Activated CD4-positive, alpha-beta T cell treated with anti-CD3 and anti-CD28 coated beads, Interleukin-2, amount 10 ng/mL, durations not matched to agents 7 days and 5 days (primary cell): ENCODE data around the gene SLC36A4. TPM values are rescaled to one million over a fixed set of nuclear protein-coding genes. Genes with fewer than 3 reads are reported as not detected.
"Not testable (repeated sequence)": the region's sequence is repeated elsewhere in the genome, so short reads cannot be mapped to it uniquely, and the experiment has no call there.

Source experiments
- CTCF ChIA-PET: fragments of 350-600 bp; sonication (Branson Sonifier 250); formaldehyde crosslinking; loops from one replicate; lab custom pipeline; 2021; ENCODE audit warnings: antibody characterized with exemption; lab: Charles Lee
- POLR2A ChIA-PET: fragments of 350-600 bp; sonication (Branson Sonifier 250); formaldehyde crosslinking; loops from one replicate; lab custom pipeline; 2021; ENCODE audit warnings: antibody characterized with exemption; lab: Charles Lee
- DNase-seq: peaks from one replicate; pipeline ENCODE4 v3.0.0-alpha.2; 2020
- H3K27ac Mint-ChIP-seq: one replicate; pipeline ENCODE4 v1.8.0; 2021; ENCODE audit warnings: mild to moderate bottlenecking, moderate library complexity, mixed read lengths
- H3K27me3 Mint-ChIP-seq: one replicate; pipeline ENCODE4 v1.8.0; 2021; ENCODE audit warnings: mixed read lengths
- H3K36me3 Mint-ChIP-seq: one replicate; pipeline ENCODE4 v1.8.0; 2021; ENCODE audit warnings: low read depth, mixed read lengths
- H3K4me1 Mint-ChIP-seq: one replicate; pipeline ENCODE4 v1.8.0; 2021; ENCODE audit warnings: mixed read lengths
- H3K4me3 Mint-ChIP-seq: one replicate; pipeline ENCODE4 v1.8.0; 2021; ENCODE audit warnings: mild to moderate bottlenecking, moderate library complexity, mixed read lengths
- H3K9me3 Mint-ChIP-seq: one replicate; pipeline ENCODE4 v1.8.0; 2021; ENCODE audit warnings: mixed read lengths
- total RNA-seq, 2 experiments: library from RNA; stranded (reverse); gene quantifications; one replicate each; pipeline ENCODE4 v1.2.3, GENCODE V29; 2021

Gene SLC36A4
- total RNA-seq, 2 experiments from 2014 or later = 10.8 to 11.4 TPM

- peaks cover 14% of the 10 kb centered on the region for H3K36me3 Mint-ChIP-seq
- H3K4me3 Mint-ChIP-seq = no peak overlapping the region
- ChIA-PET POLR2A (no interaction called here), CTCF (interaction anchor here (0.6 kb wide), 2 partner anchors 40 to 607 kb away, joined by 4 to 6 read pairs; no protein-coding TSS in a partner anchor)
- H3K27ac Mint-ChIP-seq = no peak overlapping the region
- no peaks in the 10 kb centered on the region for H3K4me1 Mint-ChIP-seq
- H3K27me3 Mint-ChIP-seq = no peaks in the 10 kb centered on the region
- H3K9me3 Mint-ChIP-seq = peaks cover 13% of the 10 kb centered on the region
- DNase-seq = no peak
Observed at GRCh38 chr11:93188726-93189125, 9.1 kb downstream of the SLC36A4 start.

DNA sequence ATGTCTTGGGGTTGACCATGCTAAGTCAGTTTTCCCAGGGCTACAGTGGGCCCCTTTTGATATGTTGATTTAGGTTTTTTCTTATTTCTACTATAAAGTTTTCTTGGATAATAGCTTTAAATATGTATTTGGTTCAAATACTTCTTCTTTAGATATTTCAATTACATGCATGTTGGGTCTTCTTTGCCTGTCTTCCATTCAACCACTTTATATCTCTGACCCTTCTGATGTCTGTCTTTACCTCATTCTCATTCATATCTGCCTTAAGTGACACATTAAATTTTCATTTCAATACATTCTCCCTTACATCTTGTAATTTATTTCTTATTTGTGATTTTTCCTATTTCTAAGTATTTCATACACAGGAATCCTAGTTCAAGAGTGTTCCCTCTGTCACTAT is 10.5 kb downstream of the SLC36A4 start:
- CTCF ChIA-PET = no interaction called here
- no peaks in the 10 kb centered on the region for H3K27me3 Mint-ChIP-seq
- peaks cover 14% of the 10 kb centered on the region for H3K36me3 Mint-ChIP-seq
- POLR2A ChIA-PET = no interaction called here
- no peaks in the 10 kb centered on the region for H3K4me1 Mint-ChIP-seq
- no peak for DNase-seq
- no peak overlapping the region for H3K4me3 Mint-ChIP-seq
- H3K9me3 Mint-ChIP-seq = peaks cover 13% of the 10 kb centered on the region
- H3K27ac Mint-ChIP-seq = no peak overlapping the region

DNA sequence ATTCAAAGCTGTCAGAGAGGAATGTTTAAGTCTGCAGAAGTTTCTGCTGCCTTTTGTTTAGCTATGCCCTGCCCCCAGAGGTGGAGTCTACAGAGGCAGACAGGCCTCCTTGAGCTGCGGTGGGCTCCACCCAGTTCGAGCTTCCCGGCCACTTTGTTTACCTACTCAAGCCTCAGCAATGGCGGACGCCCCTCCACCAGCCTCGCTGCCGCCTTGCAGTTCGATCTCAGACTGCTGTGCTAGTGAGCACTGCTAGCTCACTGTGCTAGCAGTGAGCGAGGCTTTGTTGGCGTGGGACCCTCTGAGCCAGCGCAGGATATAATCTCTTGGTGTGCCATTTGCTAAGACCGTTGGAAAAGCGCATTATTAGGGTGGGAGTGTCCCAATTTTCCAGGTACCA is 19.9 kb downstream of the SLC36A4 start:
- H3K27ac Mint-ChIP-seq, H3K4me3 Mint-ChIP-seq, H3K27me3 Mint-ChIP-seq, CTCF ChIA-PET, H3K4me1 Mint-ChIP-seq, DNase-seq, POLR2A ChIA-PET: not testable (repeated sequence)
- Mint-ChIP-seq H3K36me3 (peaks cover 40% of the 10 kb centered on the region), H3K9me3 (peaks cover 22% of the 10 kb centered on the region)

- H3K36me3 Mint-ChIP-seq = peaks cover under 1% of the 10 kb centered on the region
- H3K9me3 Mint-ChIP-seq = no peaks in the 10 kb centered on the region
- no peak overlapping the region for H3K4me3 Mint-ChIP-seq
- no peak for DNase-seq
- no peak overlapping the region for H3K27ac Mint-ChIP-seq
- no peaks in the 10 kb centered on the region for H3K27me3 Mint-ChIP-seq
- peaks cover 8% of the 10 kb centered on the region for H3K4me1 Mint-ChIP-seq
- CTCF ChIA-PET = no interaction called here
- POLR2A ChIA-PET = no interaction called here
Observed at GRCh38 chr11:93169950-93170561, 27.7 kb downstream of the SLC36A4 start.

DNA sequence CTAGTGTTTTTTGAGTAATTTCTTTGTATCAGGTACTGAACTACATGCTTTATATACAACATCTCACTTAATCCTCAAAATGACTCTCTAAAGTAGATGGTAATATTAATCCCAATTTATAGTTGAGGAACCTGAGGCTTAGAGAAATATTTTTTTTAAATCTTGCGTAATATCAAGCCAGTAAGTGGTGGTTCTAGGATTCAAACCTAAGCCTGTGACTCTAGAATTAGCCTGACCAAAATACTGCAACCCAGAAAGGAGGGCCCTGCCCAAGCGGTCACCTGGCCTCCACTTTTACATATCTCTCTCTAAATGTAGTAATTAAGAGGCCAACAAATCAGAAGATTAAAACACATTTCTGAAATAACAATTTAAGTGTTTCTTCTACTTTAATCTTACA is 28.6 kb downstream of the SLC36A4 start:
- ChIA-PET CTCF (no interaction called here), POLR2A (no interaction called here)
- no peaks in the 10 kb centered on the region for H3K9me3 Mint-ChIP-seq
- H3K36me3 Mint-ChIP-seq = peaks cover 6% of the 10 kb centered on the region
- H3K27ac Mint-ChIP-seq = no peak overlapping the region
- no peak for DNase-seq
- peaks cover 8% of the 10 kb centered on the region for H3K4me1 Mint-ChIP-seq
- no peaks in the 10 kb centered on the region for H3K27me3 Mint-ChIP-seq
- no peak overlapping the region for H3K4me3 Mint-ChIP-seq

DNA sequence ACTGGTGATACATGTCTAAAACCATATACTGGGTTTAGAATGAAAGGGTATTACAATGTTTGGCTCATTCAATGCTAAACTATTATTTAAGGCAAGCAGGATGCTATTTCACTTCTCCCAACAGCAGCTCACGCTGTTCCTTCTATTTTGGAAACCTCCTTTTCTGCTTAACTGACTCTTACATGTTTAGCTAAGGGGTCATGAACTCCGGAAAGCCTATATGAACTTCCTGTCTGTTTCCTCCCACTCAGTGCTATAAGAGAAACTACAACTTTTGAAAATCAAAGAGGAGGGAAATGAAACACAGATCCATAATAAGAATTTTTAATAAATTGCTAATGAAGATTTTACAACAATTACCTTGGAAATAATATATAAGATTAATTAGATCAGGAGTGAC is 30.9 kb downstream of the SLC36A4 start:
- no peak for DNase-seq
- Mint-ChIP-seq H3K4me3 (no peak overlapping the region), H3K27me3 (no peaks in the 10 kb centered on the region), H3K4me1 (peaks cover 8% of the 10 kb centered on the region), H3K9me3 (no peaks in the 10 kb centered on the region), H3K27ac (no peak overlapping the region), H3K36me3 (peaks cover 9% of the 10 kb centered on the region)
- POLR2A ChIA-PET = interaction anchor here (0.7 kb wide), 1 partner anchor 354 kb away, joined by 3 read pairs; no protein-coding TSS in a partner anchor
- CTCF ChIA-PET = no interaction called here

- DNase-seq = no peak
- H3K36me3 Mint-ChIP-seq = peaks cover 9% of the 10 kb centered on the region
- no peak overlapping the region for H3K4me3 Mint-ChIP-seq
- POLR2A ChIA-PET = no interaction called here
- H3K9me3 Mint-ChIP-seq = no peaks in the 10 kb centered on the region
- no peak overlapping the region for H3K27ac Mint-ChIP-seq
- no peaks in the 10 kb centered on the region for H3K27me3 Mint-ChIP-seq
- peaks cover 8% of the 10 kb centered on the region for H3K4me1 Mint-ChIP-seq
- CTCF ChIA-PET = no interaction called here
Observed at GRCh38 chr11:93166194-93166593, 31.6 kb downstream of the SLC36A4 start.

GRCh38 chr11:93160808-93161207 is 37.0 kb downstream of the SLC36A4 start:
- peaks cover 21% of the 10 kb centered on the region for H3K36me3 Mint-ChIP-seq
- H3K27ac Mint-ChIP-seq = no peak overlapping the region
- H3K9me3 Mint-ChIP-seq = peaks cover 2% of the 10 kb centered on the region
- H3K4me1 Mint-ChIP-seq = no peaks in the 10 kb centered on the region
- H3K4me3 Mint-ChIP-seq = no peak overlapping the region
- no peak for DNase-seq
- CTCF ChIA-PET = no interaction called here
- POLR2A ChIA-PET = no interaction called here
- no peaks in the 10 kb centered on the region for H3K27me3 Mint-ChIP-seq

DNA sequence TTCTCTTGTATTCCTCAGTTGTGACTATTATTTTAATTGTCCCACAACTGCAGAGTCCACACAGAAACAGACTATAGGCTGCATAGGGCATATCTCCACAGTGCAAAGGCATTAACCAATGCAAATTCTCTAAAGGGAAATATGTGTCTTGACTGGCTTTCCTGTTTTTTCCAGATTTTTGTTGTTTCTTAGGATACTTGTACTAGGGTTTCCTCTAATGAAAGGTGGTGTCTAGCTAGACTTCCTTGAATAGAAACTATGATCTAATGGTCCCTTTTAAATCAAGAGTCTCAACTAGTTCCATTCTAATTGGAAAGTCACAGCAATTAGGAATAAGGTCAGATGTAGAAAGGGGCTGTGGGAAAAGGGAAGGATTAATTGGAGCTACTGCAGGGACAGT is 37.6 kb downstream of the SLC36A4 start:
- no peak for DNase-seq
- CTCF ChIA-PET = no interaction called here
- Mint-ChIP-seq H3K4me1 (no peaks in the 10 kb centered on the region), H3K4me3 (no peak overlapping the region), H3K9me3 (peaks cover 2% of the 10 kb centered on the region), H3K27me3 (no peaks in the 10 kb centered on the region), H3K27ac (no peak overlapping the region), H3K36me3 (peaks cover 21% of the 10 kb centered on the region)
- POLR2A ChIA-PET = no interaction called here

DNA sequence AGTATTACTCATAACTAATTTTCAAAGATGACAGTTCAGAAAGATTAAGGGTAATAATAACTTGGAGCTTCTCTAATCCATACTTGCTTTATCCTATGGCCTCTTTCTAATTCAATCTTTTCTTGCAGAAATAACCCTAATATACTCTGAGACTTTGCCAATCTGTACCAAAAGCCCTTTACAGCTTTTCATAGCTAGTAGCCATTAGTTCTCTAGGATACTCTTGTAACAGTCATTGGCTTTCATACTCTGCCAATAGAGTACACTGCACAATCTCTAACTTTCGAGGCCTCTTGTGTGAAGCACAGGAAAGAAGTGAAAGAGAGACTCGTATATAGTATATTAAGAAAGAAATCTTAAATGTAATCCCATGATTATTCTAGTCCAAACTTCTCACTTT is 38.1 kb downstream of the SLC36A4 start:
- no peak overlapping the region for H3K4me3 Mint-ChIP-seq
- DNase-seq = no peak
- POLR2A ChIA-PET = no interaction called here
- H3K27me3 Mint-ChIP-seq = no peaks in the 10 kb centered on the region
- peaks cover 2% of the 10 kb centered on the region for H3K9me3 Mint-ChIP-seq
- no peak overlapping the region for H3K27ac Mint-ChIP-seq
- peaks cover 17% of the 10 kb centered on the region for H3K36me3 Mint-ChIP-seq
- H3K4me1 Mint-ChIP-seq = no peaks in the 10 kb centered on the region
- CTCF ChIA-PET = no interaction called here

DNA sequence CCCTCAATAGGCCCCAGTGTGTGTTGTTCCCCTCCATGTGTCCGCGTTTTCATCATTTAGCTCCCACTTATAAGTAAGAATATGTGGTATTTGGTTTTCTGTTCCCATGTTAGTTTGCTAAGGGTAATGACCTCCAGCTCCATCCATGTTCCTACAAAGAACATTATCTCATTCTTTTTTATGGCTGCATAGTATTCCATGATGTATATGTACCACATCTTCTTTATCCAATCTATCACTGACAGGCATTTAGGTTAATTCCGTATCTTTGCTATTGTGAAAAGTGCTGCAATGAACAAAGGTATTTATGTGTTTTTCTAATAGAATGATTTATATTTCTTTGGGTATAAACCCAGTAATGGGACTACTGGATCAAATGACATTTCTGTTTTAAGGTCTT is 42.1 kb downstream of the SLC36A4 start:
- H3K9me3 Mint-ChIP-seq = peaks cover 2% of the 10 kb centered on the region
- H3K27me3 Mint-ChIP-seq = no peaks in the 10 kb centered on the region
- no peak overlapping the region for H3K27ac Mint-ChIP-seq
- H3K36me3 Mint-ChIP-seq = peaks cover 12% of the 10 kb centered on the region
- ChIA-PET CTCF (interaction anchor here (0.9 kb wide), 1 partner anchor 23 kb away, joined by 3 read pairs; no protein-coding TSS in a partner anchor), POLR2A (no interaction called here)
- H3K4me3 Mint-ChIP-seq = no peak overlapping the region
- H3K4me1 Mint-ChIP-seq = no peaks in the 10 kb centered on the region
- no peak for DNase-seq

- no peak for DNase-seq
- no peaks in the 10 kb centered on the region for H3K9me3 Mint-ChIP-seq
Observed at GRCh38 chr11:93145390-93145915, 52.3 kb downstream of the SLC36A4 start.

DNA sequence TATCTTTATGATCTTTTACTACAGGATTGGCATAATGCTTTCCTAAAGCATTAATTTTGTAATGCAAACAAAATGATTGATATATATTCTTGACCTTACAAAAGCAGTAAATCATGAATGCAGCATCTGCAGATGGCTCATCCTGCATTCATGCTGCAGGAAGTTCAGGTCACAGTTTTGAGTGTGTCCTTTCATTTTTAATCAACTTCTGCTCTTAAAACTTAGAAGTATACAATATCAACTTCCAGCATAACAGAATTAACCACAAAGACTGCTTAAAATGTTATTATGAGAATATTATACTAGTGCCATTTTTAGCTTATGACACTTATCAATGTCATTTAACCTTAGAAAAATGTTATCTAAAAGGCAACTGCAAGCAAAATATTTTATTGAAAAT is 54.0 kb downstream of the SLC36A4 start:
- Mint-ChIP-seq H3K4me3 (no peak overlapping the region), H3K9me3 (no peaks in the 10 kb centered on the region), H3K4me1 (peaks cover 10% of the 10 kb centered on the region), H3K36me3 (peaks cover 2% of the 10 kb centered on the region), H3K27me3 (no peaks in the 10 kb centered on the region), H3K27ac (no peak overlapping the region)
- ChIA-PET POLR2A (no interaction called here), CTCF (no interaction called here)
- no peak for DNase-seq

More at GRCh38 chr11:93145390-93145915, 52.3 kb downstream of the SLC36A4 start:
- peaks cover 10% of the 10 kb centered on the region for H3K4me1 Mint-ChIP-seq
- no peak overlapping the region for H3K27ac Mint-ChIP-seq
- no peak overlapping the region for H3K4me3 Mint-ChIP-seq
- CTCF ChIA-PET = interaction anchor here (1.3 kb wide), 1 partner anchor 11 kb away, joined by 3 read pairs; no protein-coding TSS in a partner anchor
- POLR2A ChIA-PET = no interaction called here
- no peaks in the 10 kb centered on the region for H3K27me3 Mint-ChIP-seq
- H3K36me3 Mint-ChIP-seq = peaks cover 2% of the 10 kb centered on the region

GRCh38 chr11:93143186-93143585 is 54.6 kb downstream of the SLC36A4 start:
- peaks cover 2% of the 10 kb centered on the region for H3K36me3 Mint-ChIP-seq
- POLR2A ChIA-PET = no interaction called here
- no peak for DNase-seq
- H3K27ac Mint-ChIP-seq = no peak overlapping the region
- peaks cover 10% of the 10 kb centered on the region for H3K4me1 Mint-ChIP-seq
- CTCF ChIA-PET = no interaction called here
- no peaks in the 10 kb centered on the region for H3K27me3 Mint-ChIP-seq
- H3K4me3 Mint-ChIP-seq = no peak overlapping the region
- no peaks in the 10 kb centered on the region for H3K9me3 Mint-ChIP-seq
